GM11168 (cell line): ENCODE data around the gene OR7G1.

Experiments
- in situ Hi-C: fragments of 300-500 bp; cut with MboI; formaldehyde crosslinking; loops from one replicate; pipeline ENCODE4 v1.12.0; 2022; ENCODE audit warnings: low sequenced_read_pairs; ENCODE audit not compliant: unreplicated experiment

OR7G1 gene

GRCh38 chr19:9115307-9115813 is at the start of gene OR7G1:
Gene OR7G1 (minus strand): TSS chr19:9115763. CDS start chr19:9115763, 0 bp downstream.
- in situ Hi-C loops: no loop called here

- in situ Hi-C loops: no loop called here
These were observed 49.7 kb upstream of the OR7G1 start for GRCh38 chr19:9165261-9165660.

- in situ Hi-C loops: no loop called here
These were observed 45.9 kb upstream of the OR7G1 start for GRCh38 chr19:9161427-9161826.

- in situ Hi-C loops: no loop called here
These were observed 44.3 kb upstream of the OR7G1 start for GRCh38 chr19:9159891-9160290.

GRCh38 chr19:9156304-9156703 is 40.7 kb upstream of the OR7G1 start:
- in situ Hi-C loops: no loop called here

- in situ Hi-C loops: no loop called here
These were observed 40.0 kb upstream of the OR7G1 start for GRCh38 chr19:9155591-9155990.

- in situ Hi-C loops: no loop called here
These were observed 35.8 kb upstream of the OR7G1 start for GRCh38 chr19:9151367-9151766.

- in situ Hi-C loops: no loop called here
These were observed 35.1 kb upstream of the OR7G1 start for GRCh38 chr19:9150650-9151049.

GRCh38 chr19:9149997-9150396 is 34.4 kb upstream of the OR7G1 start:
- in situ Hi-C loops: loop anchor here (25.0 kb wide), 1 partner anchor 637 kb away; no protein-coding TSS in a partner anchor

GRCh38 chr19:9148697-9149096 is 33.1 kb upstream of the OR7G1 start:
- in situ Hi-C loops: loop anchor here (25.0 kb wide), 1 partner anchor 639 kb away; no protein-coding TSS in a partner anchor

GRCh38 chr19:9146882-9147281 is 31.3 kb upstream of the OR7G1 start:
- in situ Hi-C loops: loop anchor here (25.0 kb wide), 1 partner anchor 640 kb away; no protein-coding TSS in a partner anchor

- in situ Hi-C loops: loop anchor here (25.0 kb wide), 1 partner anchor 642 kb away; no protein-coding TSS in a partner anchor
These were observed 29.4 kb upstream of the OR7G1 start for GRCh38 chr19:9144920-9145319.

- in situ Hi-C loops: loop anchor here (25.0 kb wide), 1 partner anchor 647 kb away; no protein-coding TSS in a partner anchor
These were observed 24.8 kb upstream of the OR7G1 start, which contains the start of gene ZNF317 for GRCh38 chr19:9140159-9140874. Gene ZNF317 (plus strand): TSS chr19:9140397. CDS start chr19:9156017, 15,620 bp downstream.

- in situ Hi-C loops: loop anchor here (25.0 kb wide), 1 partner anchor 648 kb away; no protein-coding TSS in a partner anchor
These were observed 24.1 kb upstream of the OR7G1 start for GRCh38 chr19:9139609-9140158.

GRCh38 chr19:9132422-9132821 is 16.9 kb upstream of the OR7G1 start:
- in situ Hi-C loops: loop anchor here (25.0 kb wide), 1 partner anchor 655 kb away; no protein-coding TSS in a partner anchor

- in situ Hi-C loops: loop anchor here (25.0 kb wide), 1 partner anchor 656 kb away; no protein-coding TSS in a partner anchor
These were observed 15.4 kb upstream of the OR7G1 start for GRCh38 chr19:9130965-9131364.

- in situ Hi-C loops: loop anchor here (25.0 kb wide), 1 partner anchor 659 kb away; no protein-coding TSS in a partner anchor
These were observed 12.6 kb upstream of the OR7G1 start for GRCh38 chr19:9128171-9128570.

- in situ Hi-C loops: loop anchor here (25.0 kb wide), 1 partner anchor 660 kb away; no protein-coding TSS in a partner anchor
These were observed 11.4 kb upstream of the OR7G1 start, which contains the start of gene OR7G3 for GRCh38 chr19:9126900-9127405. Gene OR7G3 (minus strand): TSS chr19:9126950. CDS start chr19:9126950, 0 bp downstream.

GRCh38 chr19:9116547-9116946 is 984 bp upstream of the OR7G1 start:
- in situ Hi-C loops: no loop called here

- in situ Hi-C loops: no loop called here
These were observed 5.6 kb downstream of the OR7G1 start for GRCh38 chr19:9109959-9110358.

GRCh38 chr19:9107375-9107774 is 8.2 kb downstream of the OR7G1 start, which contains the start of gene OR7G2:
Gene OR7G2 (minus strand): TSS chr19:9107475. CDS start chr19:9103243, 4,232 bp downstream.
- in situ Hi-C loops: no loop called here
